NCI-H146 treated with DMSO at 0.1 percent for 48 hours (cell line): ENCODE data around the gene SEMA4D.
A peak's percentile ranks its signal among the peaks of the same experiment; 100 is the strongest.

ENCODE experiments used
- DNase-seq: peaks from one replicate; lab custom pipeline; 2025; ENCODE audit not compliant: unreplicated experiment; lab: John Stamatoyannopoulos, UW

SEMA4D gene

DNA sequence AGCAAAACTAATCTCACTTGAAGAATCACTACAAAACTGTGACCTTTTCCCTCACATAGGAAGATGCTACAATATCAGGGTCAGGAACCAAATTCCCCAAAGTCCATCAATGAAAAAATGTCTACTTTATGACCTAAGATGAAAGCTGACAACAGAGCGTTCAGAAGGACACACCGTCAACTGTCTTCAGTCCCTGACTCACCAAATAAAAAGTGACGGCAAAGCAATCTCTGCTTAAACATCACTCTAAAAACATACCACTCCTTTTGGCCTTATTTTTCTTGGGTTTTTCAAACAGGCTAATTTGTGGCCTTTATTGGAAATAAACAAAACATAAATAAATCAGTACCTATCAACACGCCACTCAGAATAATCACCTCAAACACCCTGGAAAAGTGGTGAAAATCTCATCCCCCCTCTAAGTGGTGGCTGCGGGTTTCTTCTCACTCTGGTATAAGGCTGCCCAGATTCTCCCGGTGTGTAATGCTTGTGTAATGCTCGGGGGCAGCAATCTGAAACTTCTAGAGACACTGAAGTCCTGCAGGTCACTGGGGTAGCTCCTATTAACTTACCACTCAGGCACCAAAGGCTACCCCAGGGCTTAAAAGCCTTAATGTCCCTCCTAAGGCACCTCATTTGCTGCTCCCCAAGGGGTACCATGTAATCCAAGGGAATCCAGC, 29.5 kb downstream of the SEMA4D start:
- no peak for DNase-seq

DNA sequence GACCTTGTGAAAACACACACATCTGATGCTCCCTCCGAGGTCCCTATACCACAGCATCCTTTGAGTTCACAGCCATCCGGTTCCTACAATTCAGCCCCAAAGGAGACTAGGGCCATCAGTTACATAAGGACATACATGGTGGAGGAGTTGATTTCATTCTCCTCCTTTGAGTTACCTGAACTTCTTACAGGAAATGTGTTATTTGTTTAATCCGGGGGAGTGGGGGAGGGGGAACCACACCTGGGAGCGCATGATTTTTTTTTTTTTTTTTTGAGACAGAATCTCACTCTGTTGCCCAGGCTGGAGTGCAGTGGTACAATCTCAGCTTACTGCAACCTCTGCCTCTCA, 30.7 kb downstream of the SEMA4D start:
- DNase-seq, result no peak

DNA sequence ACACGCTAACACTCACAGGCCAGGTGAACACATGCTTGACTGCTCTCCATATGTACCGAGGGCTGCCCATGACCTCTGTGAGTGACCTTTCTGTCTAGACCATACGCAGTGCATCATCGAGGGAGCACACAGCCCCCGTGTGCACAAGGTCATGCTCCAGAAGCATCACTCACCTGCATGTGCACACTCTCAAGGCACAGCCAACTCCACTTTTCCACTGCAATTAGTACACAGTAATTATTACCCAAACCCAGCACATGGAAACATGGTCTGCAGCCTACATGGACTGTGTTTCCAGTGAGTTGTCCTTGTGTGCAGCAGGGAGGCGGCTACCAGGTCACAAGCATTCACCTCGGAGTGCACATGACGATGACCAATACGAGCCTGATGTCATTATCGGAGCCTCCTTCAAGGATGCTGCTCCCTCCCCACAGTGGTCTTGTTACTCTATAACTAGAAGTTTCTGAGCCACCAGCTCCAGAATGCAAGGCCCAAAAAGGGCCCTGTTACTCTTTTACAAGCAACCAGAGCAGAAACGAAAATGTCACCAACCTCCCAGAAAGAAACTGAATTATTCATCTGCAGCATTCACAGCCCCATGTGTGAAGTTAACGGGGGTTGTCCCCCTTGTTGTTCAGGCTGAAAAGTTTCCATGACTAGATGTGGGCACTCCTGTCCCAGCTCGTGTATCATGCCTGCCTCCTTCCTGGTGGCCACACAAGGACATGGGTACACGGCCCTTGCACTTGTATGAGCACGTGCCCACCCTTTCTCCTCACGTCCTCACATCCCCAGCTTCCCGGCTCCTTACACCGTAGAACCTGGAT, 31.2 kb downstream of the SEMA4D start:
- no peak for DNase-seq

DNA sequence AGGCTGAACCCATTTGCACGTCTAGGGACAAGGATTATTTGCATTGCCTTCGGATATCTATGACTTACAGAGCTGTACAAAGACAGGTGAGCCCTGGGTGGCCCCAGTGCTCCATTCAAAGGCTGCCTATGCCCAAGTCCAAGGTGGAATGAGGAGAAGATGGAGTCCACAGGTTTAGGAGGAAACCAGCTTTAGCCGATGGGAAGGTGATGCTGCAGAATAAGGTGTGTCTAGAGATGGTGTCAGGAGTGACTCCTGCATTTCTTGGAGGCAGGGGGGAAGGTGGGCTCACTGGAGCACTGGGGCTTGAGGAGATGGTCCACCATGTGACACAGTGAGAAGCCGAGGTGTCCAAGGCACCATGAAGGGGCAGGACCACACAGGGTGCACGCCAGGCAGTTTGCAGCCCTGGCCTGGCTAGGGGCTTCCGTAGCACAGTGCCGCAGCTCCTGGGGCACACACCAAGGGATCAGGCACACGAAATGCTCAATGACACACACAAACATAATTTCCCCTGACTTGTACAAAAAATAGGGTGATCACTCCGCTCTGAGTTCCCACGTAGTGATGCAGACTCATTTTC, 32.1 kb downstream of the SEMA4D start:
- peak; percentile 46 for DNase-seq

DNA sequence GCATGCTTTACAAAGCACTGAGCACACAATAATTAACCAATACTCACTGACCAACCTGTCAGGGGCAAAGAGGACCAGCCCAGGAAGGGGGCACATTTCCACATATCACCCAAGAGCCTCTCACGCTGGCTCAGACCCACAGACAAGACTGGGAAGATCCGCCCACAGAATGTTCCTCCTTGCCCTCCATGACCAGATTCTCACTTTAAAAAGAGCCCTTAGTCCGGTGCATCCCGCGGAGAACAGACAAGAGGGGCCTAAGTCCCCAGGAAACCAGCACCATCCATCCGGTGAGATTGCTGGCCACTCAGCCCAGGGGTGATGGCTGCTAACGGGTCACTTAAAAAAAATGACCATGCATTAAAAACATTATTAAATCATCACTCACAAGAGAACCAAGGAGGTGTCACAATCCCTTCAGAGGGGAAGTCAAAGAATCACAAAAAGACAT, 32.9 kb downstream of the SEMA4D start:
- DNase-seq, result no peak

DNA sequence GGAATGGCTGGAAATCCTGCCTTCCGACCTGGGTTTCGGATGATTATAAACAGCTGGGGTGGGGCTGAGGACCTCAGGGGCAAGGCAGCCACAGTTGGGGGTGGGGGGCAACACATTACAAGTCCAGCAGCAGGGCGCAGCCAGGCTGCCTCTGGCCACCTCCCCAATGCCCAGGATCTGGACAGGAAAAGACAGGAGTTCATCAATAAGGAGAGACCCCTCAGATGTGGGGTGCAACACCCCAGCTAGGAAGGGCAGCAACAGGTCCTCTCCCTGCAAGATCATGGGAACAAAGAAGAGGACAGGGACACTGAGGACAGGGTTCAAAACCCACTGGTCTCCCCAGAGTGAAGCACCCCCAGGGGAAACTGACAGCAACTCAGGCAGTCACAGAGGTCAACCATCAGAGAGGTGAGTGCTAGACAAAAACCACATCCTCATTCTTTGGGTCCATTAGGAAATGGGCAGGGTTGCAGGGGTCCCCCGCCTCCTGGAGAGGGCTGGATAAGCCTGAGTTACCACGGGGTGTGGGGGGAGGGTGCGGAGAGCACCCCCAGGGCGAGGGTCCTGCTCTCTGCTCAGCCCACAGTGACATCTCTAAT, 33.5 kb downstream of the SEMA4D start:
- no peak for DNase-seq

DNA sequence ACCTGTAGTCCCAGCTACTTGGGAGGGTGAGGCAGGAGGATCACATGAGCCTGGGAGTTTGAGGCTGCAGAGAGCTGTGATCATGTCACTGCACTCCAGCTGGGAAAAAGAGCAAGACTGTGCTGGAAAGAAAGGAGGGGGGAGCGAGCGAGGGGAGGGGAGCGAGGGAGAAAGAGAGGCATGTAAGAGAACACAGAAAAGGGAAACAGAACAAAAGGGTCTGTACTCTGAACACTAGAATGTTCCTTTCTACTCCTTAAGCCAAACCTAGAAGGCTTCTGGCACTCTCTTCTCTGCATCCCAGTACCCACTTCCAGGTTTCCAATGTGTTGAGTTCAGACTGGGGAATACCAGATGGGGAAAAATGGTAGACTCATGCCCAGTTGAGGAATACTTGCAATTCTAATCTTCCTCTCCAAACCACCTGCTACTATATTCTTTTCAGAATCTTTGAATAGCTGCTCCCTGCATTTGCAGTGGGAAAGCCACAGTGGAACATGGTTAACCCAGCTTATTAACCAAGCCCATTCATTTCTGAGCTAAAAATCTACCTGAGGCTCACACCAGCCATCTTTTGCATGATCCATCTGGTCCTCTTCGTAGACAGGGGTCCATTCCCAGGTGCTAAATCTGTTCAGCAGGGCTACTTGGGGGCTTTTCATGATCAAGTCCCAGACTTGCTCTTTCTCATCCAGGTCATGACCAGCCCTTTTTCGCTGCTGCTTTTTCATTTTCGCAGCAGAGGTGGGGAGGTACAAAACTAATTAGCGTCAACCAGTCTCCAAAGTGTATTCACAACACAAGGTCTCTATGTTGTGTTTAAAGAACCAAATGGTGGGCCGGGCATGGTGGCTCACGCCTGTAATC, 34.9 kb downstream of the SEMA4D start:
- no peak for DNase-seq

DNA sequence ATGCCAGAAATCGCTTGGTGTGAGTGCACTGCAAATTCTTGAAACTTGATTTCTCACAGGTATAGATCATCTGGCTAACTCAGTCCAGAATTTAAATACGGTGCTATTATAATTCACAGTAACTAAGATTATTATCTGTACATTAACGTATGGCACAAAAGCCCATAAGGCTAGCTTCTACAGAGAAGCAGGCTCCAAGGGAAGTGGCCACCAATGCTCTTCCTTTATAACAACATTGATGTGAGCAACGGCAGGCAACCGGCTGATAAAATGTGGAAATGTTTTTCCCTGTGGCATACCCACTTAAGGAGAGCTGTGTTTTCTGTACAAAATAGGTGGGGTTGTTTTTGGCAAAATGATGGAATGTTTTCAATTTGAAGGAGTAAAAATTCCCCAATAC, 35.7 kb downstream of the SEMA4D start:
- no peak for DNase-seq

DNA sequence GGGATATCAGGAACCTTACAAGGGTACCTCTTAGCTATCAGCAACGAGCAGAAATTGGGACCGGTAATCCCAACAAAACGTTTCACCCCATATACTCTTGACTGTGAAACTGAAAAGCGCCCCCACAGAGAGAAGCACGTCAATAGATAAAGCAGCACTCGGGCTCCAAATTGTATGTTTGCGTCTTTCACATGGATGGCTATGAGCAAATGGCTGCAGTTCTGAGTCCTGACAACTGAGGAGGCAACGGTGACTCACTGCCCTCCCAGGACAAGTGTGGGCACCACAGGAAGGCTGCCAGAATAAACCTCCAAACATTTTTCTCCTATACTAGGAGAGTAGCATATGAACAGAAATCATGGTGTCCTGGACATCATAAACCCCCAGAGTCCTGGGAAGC, 36.6 kb downstream of the SEMA4D start:
- DNase-seq, result no peak

DNA sequence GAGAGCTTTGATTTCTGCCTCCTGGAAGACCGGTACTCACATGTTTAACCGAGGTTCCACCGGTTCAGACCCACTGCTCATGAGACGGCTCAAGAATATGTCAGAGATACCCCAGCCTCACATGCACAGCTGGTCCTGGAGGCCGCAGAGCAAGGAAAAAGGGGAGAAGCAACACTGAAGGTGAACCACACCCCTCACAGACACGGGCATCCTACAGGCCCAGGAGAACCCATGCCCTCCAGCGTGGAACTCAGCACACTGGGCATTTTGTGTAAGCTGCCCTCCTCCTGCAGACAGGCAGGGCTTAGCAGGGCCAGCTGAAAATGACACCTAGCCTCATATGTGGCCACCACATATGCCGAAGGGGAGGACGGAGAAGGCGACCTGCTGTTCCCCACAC, 37.4 kb downstream of the SEMA4D start:
- DNase-seq, result no peak

DNA sequence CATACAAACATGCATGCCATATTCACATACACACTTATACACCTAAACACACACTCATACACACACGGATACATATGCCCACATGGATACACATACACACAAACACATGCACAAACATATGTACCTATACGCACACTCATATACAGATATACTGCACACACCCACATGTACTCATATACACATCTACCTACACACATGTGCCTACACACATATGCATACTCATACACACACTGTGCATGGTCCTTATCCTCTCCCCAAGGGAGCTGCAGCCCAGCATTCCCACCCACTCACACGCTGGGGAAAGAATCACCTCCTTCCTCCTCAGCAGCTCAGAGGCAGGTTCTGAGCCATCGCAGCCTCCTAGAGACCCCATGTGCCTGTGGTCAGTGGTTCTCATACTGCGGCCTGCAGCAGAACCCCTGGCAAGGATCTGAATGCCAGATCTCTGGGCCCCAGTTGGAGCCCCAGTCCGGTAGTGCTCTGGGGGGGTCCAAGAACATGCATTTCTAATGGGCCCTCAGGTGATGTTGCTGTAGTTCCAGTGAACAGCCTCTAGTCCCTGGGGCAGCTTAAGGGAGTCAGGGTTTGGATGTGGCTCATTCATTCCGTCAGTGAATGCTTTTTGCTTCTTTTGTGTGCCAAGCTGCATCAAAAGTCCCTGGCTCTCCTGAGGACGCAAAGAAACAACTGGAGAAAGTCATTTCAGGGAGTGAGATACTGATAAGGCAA, 39.0 kb downstream of the SEMA4D start:
- DNase-seq, result no peak

DNA sequence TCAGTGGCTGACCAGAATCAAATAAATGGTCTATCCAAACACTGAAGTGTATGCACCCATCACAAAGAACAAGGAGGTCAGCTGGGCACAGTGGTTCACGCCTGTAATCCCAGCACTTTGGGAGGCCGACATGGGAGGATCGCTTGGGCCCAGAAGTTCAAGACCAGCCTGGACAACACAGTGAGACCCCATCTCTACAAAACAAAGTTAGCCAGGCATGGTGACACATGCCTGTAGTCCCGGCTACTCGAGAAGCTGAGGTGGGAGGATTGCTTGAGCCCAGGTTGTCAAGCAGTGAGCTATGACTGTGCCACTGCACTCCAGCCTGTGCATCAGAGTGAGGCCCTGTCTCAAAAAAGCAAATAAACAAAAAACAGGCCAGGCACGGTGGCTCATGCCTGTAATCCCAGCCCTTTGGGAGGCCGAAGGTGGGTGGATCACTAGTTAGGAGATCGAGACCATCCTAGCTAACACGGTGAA, 40.5 kb downstream of the SEMA4D start:
- DNase-seq, result no peak

DNA sequence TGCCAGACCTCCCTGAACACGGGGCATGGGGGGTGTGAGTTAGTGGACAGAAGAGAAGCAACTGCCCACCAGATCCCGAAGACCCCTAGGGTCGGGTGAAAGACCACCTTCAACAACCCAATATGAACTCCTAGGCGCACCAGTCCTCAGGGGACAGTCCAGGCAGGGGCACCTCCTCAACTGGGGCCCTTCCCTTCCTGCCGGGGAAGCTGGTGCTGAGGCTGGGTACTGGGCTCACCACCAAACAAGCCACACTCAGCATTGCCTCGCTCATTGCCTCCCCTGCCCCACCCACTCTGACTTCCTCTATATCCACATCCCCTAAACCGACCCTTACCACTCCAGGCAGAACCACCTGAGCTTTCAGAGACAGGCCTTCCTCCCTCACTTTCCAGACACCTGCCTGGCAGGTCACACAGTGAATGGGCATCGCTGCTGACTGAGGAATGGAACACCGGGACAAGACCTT, 42.5 kb downstream of the SEMA4D start:
- no peak for DNase-seq

DNA sequence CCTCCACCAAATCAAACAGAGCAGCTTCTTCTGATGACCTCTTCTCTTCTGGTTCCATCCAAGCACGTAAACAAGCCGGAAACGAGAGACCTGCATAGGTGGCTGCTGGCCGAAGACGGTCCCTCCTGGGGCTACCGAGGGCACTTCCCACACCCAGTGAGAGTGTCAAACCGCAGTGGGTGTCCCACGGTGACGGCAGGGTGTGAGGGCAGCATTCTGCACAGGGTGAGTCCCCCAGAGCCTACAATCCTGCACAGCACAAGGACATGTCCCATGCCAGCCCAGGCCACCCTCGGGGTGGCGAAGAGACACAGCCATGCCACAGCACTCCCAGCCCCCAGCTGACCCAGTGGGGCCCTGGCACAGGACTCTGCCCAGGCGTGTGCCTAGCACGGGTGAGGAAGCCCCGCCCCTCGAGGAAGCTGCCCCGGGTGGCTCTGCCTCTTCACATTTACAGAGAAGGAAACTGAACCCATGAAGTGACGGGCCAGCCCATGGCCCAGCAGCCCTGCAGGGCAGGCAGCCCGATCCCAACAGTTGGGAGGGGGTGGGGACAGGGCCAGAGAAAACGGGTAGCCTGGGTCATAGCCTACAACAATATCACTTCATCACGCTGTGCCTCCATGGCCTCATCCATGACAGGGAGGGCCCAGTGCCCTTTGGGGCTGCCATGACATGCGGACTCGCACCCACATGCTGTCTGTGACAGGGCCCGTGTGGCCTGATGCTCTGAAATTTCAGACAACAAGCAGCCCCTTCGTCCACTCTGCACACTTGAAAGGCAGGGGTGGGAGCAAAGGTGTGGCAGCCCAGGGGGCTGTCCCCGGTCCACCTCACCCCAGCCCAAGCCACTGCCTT, 43.2 kb downstream of the SEMA4D start:
- DNase-seq, result no peak

DNA sequence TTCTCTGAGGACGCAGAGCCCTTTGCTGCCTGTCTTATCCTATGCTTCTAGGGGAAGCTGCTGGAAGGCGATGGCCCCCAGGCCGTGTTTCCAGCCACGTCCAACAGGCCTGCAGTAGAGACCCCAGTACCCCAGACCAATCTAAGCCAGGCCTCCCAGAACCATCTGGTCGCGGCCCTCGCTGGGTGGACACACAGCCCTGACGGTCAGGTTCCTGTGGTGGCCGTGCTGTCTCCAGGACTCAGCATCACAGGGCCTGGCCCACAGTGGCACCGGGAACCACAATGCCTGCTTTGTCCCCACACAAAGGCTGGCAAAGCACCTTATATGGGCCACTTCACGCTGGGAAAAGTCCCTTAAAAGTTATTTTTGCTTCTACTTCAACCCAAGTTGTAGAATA, 44.5 kb downstream of the SEMA4D start:
- no peak for DNase-seq

DNA sequence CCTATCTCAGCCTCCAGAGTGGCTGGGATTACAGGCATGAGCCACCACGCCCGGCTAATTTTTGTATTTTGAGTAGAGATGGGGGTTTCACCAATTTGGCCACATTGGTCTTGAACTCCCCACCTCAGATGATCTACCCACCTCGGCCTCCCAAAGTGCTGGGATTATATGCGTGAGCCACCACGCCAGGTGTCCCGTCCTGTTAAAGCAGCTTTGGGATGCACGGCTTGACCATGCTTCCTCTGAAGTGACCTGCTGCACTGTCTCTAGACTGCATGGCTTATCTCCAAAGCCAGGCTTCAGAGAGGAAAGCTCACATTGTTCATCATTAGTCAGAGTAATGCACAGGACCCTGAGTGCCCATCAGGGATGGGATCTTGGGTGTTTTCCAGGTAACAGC, 45.4 kb downstream of the SEMA4D start:
- no peak for DNase-seq

DNA sequence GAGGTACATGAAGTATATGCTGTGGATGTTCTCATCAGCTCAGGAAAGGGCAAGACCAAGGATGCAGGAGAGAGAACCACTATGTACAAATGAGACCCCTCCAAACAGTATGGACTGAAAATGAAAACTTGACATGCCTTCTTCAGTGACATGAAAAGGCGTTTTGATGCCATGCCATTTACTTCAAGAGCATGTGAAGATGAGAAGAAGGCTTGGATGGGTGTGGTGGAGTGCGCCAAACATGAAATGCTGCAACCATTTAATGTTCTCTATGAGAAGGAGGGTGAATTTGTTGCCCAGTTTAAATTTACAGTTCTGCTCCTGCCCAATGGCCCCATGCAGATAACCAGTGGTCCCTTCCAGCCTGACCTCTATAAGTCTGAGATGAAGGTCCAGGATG, 47.7 kb downstream of the SEMA4D start:
- DNase-seq, result no peak

DNA sequence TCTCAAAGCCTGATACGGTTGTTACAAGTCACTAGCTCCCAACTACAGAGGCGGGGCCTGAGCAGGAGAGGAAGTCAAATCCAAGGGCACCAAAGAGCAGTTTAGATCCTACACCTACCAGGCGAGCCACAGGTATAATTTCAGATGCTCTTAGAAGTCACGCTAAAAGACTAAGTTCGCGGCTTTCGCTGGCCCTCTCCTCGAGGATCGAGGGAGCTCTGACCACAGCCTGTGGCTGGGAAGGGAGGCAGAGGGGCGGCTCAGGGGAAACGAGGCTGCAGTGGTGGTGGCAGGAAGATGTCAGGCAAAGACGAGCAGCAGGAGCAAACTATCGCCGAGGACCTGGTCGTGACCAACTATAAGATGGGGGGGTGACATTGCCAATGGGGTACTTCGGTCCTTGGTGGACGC, 48.6 kb downstream of the SEMA4D start:
- no peak for DNase-seq

DNA sequence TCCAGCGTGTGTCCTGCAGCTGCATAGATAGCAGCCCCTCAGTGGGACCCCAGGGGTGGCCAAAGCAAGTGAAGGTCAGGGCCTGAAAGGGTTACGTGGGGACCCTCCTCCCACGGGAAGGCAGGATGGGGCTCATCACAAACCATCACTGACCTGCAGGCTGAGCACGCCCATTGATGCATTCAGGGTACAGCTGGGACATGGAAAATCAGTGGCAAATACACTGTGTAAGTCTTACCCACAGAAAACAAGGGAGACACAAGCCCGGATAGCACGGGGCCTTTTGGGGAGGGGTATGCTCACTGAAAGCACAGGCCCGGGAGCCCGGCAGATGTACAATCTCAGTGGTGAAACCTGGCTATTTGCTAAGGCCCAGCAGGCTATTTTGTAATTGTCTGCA, 49.1 kb downstream of the SEMA4D start:
- DNase-seq, result no peak
